IMR-90 (cell line): ENCODE measurements around the gene HDGFL3. TPM values are rescaled to one million over a fixed set of nuclear protein-coding genes. Genes with fewer than 3 reads are reported as not detected.
A peak's percentile ranks its signal among the peaks of the same experiment; 100 is the strongest.

Experiments used
- ATAC-seq: fragments of 200-7000 bp; cut with Tn5 transposase; 2 replicates; pipeline ENCODE4 v1.9.1; 2020; ENCODE audit warnings: low read depth, mild to moderate bottlenecking, moderate library complexity
- BruUV-seq: library from RNA; stranded (reverse); fragments of 400-500 nt; replicated peaks from 2 replicates; lab custom pipeline; 2021; lab: Mats Ljungman, UMichigan
- CTCF ChIA-PET: fragments of 300-600 bp; formaldehyde crosslinking; extraction: SDS; loops from one replicate; lab custom pipeline; 2021; ENCODE audit warnings: antibody characterized with exemption; lab: Yijun Ruan, JAX
- POLR2A ChIA-PET: fragments of 300-600 bp; sonication (Branson Sonifier 250); formaldehyde crosslinking; loops from one replicate; lab custom pipeline; 2022; ENCODE audit warnings: antibody characterized with exemption; ENCODE audit not compliant: unreplicated experiment; lab: Charles Lee
- DNase-seq: peaks from one replicate; pipeline ENCODE4 v3.0.0; 2013
- H2AFZ ChIP-seq: replicated peaks from 2 replicates; pipeline ENCODE3; 2013; ENCODE audit warnings: low read length, mild to moderate bottlenecking; ENCODE audit not compliant: poor library complexity
- H2AK5ac ChIP-seq: 2 replicates; pipeline ENCODE4 v1.6.1; 2013; ENCODE audit warnings: low read depth, low read length, inconsistent platforms
- H2AK9ac ChIP-seq: replicated peaks from 2 replicates; pipeline ENCODE3; 2013; ENCODE audit warnings: mild to moderate bottlenecking, low read depth, low read length, moderate library complexity; ENCODE audit not compliant: poor library complexity
- H2BK120ac ChIP-seq: 2 replicates; pipeline ENCODE4 v1.6.1; 2013; ENCODE audit warnings: low read depth, low read length, inconsistent platforms
- H2BK15ac ChIP-seq: 3 replicates; pipeline ENCODE4 v1.6.1; 2013; ENCODE audit warnings: low read depth, low read length, inconsistent platforms
- H2BK20ac ChIP-seq: 2 replicates; pipeline ENCODE4 v1.6.1; 2013; ENCODE audit warnings: low read depth, mild to moderate bottlenecking, inconsistent platforms, low read length, moderate library complexity
- H2BK5ac ChIP-seq: 2 replicates; pipeline ENCODE4 v1.6.1; 2013; ENCODE audit warnings: mild to moderate bottlenecking, low read depth, low read length, inconsistent platforms; ENCODE audit not compliant: poor library complexity, severe bottlenecking
- H3K14ac ChIP-seq: replicated peaks from 2 replicates; pipeline ENCODE4 v1.6.1; 2013; ENCODE audit warnings: low read depth, low read length, inconsistent platforms
- H3K18ac ChIP-seq: 2 replicates; pipeline ENCODE4 v1.6.1; 2013; ENCODE audit warnings: low read depth, low read length, control low read depth
- H3K23ac ChIP-seq: 2 replicates; pipeline ENCODE4 v1.6.1; 2013; ENCODE audit warnings: low read depth, low read length, inconsistent platforms
- H3K27ac ChIP-seq: 2 replicates; pipeline ENCODE4 v1.5.1; 2013; ENCODE audit warnings: mild to moderate bottlenecking, control low read depth, low read length; ENCODE audit not compliant: insufficient read depth
- H3K27me3 ChIP-seq: 2 replicates; pipeline ENCODE4 v1.6.1; 2013; ENCODE audit warnings: low read length; ENCODE audit not compliant: control insufficient read depth, insufficient read depth
- H3K36me3 ChIP-seq: 2 replicates; pipeline ENCODE4 v1.6.1; 2013; ENCODE audit warnings: low read length, mixed read lengths; ENCODE audit not compliant: control insufficient read depth, insufficient read depth
- H3K4ac ChIP-seq: 2 replicates; pipeline ENCODE4 v1.6.1; 2013; ENCODE audit warnings: low read depth, low read length, inconsistent platforms
- H3K4me1 ChIP-seq: 2 replicates; pipeline ENCODE4 v1.6.1; 2013; ENCODE audit warnings: low read length, mixed read lengths; ENCODE audit not compliant: control insufficient read depth, insufficient read depth
- H3K4me2 ChIP-seq: 2 replicates; pipeline ENCODE4 v1.6.1; 2013; ENCODE audit warnings: low read depth, mild to moderate bottlenecking, control low read depth, low read length, moderate library complexity
- H3K4me3 ChIP-seq: 2 replicates; pipeline ENCODE4 v1.5.1; 2013; ENCODE audit warnings: low read depth, mild to moderate bottlenecking, control low read depth, low read length, moderate library complexity; ENCODE audit not compliant: insufficient read depth
- H3K56ac ChIP-seq: 2 replicates; pipeline ENCODE4 v1.6.1; 2013; ENCODE audit warnings: low read length, inconsistent platforms; ENCODE audit not compliant: insufficient read depth; ENCODE audit errors: extremely low read depth
- H3K79me1 ChIP-seq, 2 experiments: 2 replicates each; pipeline ENCODE4 v1.6.1; 2013; ENCODE audit warnings: low read length in 2 of 2, inconsistent platforms in 1 of 2, low read depth in 1 of 2
- H3K9ac ChIP-seq: 2 replicates; pipeline ENCODE4 v1.6.1; 2013; ENCODE audit warnings: low read depth, low read length, control low read depth
- H3K9me1 ChIP-seq: 2 replicates; pipeline ENCODE4 v1.6.1; 2013; ENCODE audit warnings: low read length, inconsistent platforms; ENCODE audit not compliant: insufficient read depth
- H3K9me3 ChIP-seq: 2 replicates; pipeline ENCODE4 v1.6.1; 2013; ENCODE audit warnings: low read length; ENCODE audit not compliant: control insufficient read depth, insufficient read depth
- H4K20me1 ChIP-seq: 2 replicates; pipeline ENCODE4 v1.6.1; 2013; ENCODE audit warnings: low read length, inconsistent platforms; ENCODE audit not compliant: insufficient read depth
- H4K5ac ChIP-seq: 2 replicates; pipeline ENCODE4 v1.6.1; 2013; ENCODE audit warnings: mild to moderate bottlenecking, low read depth, low read length, control low read depth
- H4K8ac ChIP-seq, 2 experiments: 2 replicates each; pipeline ENCODE4 v1.6.1; 2013; ENCODE audit warnings: low read depth in 2 of 2, low read length in 2 of 2, control low read depth in 1 of 2, inconsistent platforms in 1 of 2
- H4K91ac ChIP-seq: 2 replicates; pipeline ENCODE4 v1.6.1; 2013; ENCODE audit warnings: low read depth, low read length, inconsistent platforms; ENCODE audit not compliant: insufficient read depth
- CHD1 ChIP-seq: IDR thresholded peaks from 2 replicates; pipeline ENCODE4 v1.6.1; 2012; ENCODE audit warnings: low read depth, low read length, improper control_type of control experiment
- MAFK ChIP-seq: IDR thresholded peaks from 2 replicates; pipeline ENCODE4 v1.6.1; 2012; ENCODE audit warnings: low read depth, low read length, improper control_type of control experiment
- MXI1 ChIP-seq: IDR thresholded peaks from 2 replicates; pipeline ENCODE4 v1.6.1; 2012; ENCODE audit warnings: low read depth, mild to moderate bottlenecking, low read length, moderate library complexity, borderline replicate concordance
- NFE2L2 ChIP-seq: fragments of 150-350 bp; IDR thresholded peaks from 2 replicates; pipeline ENCODE4 v1.6.1; 2016; ENCODE audit warnings: low read depth, mild to moderate bottlenecking, low read length
- RAD21 ChIP-seq: IDR thresholded peaks from 2 replicates; pipeline ENCODE4 v1.6.1; 2012; ENCODE audit warnings: low read length, improper control_type of control experiment
- RCOR1 ChIP-seq: IDR thresholded peaks from 2 replicates; pipeline ENCODE4 v1.6.1; 2012; ENCODE audit warnings: mild to moderate bottlenecking, low read length, improper control_type of control experiment; ENCODE audit not compliant: insufficient replicate concordance
- SMC3 ChIP-seq: fragments of 150-350 bp; IDR thresholded peaks from 2 replicates; pipeline ENCODE4 v1.6.1; 2016; ENCODE audit warnings: low read depth, mild to moderate bottlenecking, antibody characterized with exemption, low read length, moderate library complexity
- WGBS, 2 experiments: methylation state at CpG; one replicate each; pipeline versions ENCODE4 v1.1.5 to v1.1.7; 2013; ENCODE audit warnings: missing lambda C conversion rate in 2 of 2; ENCODE audit not compliant: insufficient read length in 1 of 2; ENCODE audit errors: extremely low coverage in 2 of 2; 5-methylcytosine and 5-hydroxymethylcytosine counted together
- dilution Hi-C: fragments of 300-500 bp; cut with HindIII; formaldehyde crosslinking; loops from one replicate; pipeline ENCODE4 v1.14.3; 2018; ENCODE audit warnings: low sequenced_read_pairs; ENCODE audit not compliant: unreplicated experiment
- in situ Hi-C: fragments of 300-500 bp; cut with MboI; formaldehyde crosslinking; loops from 3 replicates; pipeline ENCODE4 v1.14.3; 2019; ENCODE audit warnings: low sequenced_read_pairs, inconsistent platforms, mixed read lengths
- intact Hi-C: fragments of 100-400 bp; cut with micrococcal nuclease; formaldehyde crosslinking; loops from 2 replicates; pipeline ENCODE4 v1.10.0; 2022
- polyA plus RNA-seq, 3 experiments: library from polyadenylated mRNA; depleted of rRNA; stranded (reverse); fragments of >200 nt; gene quantifications; 2 replicates each; pipeline ENCODE4 v1.2.3, GENCODE V29; 2012; ENCODE audit warnings: low replicate concordance in 1 of 3
- total RNA-seq: library from RNA; depleted of rRNA; stranded (reverse); fragments of >200 nt; gene quantifications from 2 replicates; pipeline ENCODE4 v1.2.3, GENCODE V29; 2012
- TF ChIP-seq, protein P1 (sequence below): fragments of 150-350 bp; IDR thresholded peaks from 2 replicates; pipeline ENCODE4 v1.6.1; 2016; ENCODE audit warnings: low read depth, mild to moderate bottlenecking, low read length, moderate library complexity, borderline replicate concordance

The HDGFL3 gene
- total and polyA plus RNA-seq, 2 of the 4 experiments (the other 2 are of a cell fraction): 9.5 to 18.1 TPM

DNA sequence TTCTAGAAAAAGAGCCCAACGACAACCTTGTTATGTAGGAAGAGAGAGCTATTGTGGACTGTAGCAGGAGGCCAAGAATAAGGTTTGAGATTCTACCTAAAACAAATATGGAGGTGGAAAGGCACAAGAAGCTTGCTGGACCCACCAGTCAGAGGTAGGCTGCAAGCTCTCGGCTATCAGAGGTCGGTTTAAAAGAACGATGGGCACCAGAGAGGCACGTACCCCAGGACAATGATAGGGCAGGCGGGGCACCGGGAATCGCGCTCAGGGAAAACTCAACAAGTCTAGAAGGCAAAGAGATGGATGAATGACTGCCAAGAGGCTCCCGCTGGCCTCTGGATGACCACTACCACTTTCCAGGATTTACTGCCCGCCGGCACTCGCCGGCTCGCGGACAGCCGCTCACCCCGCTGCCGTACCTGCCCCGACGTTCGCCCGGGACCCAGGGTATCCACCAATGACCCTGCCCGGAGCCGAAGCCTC lies 1.1 kb downstream of the HDGFL3 start:
- no peak for DNase-seq
- Histone ChIP-seq H3K4me2 (peak overlapping the region; percentile 100), H3K4ac (peak overlapping the region; percentile 85), H3K14ac (peak overlapping the region; percentile 93), H3K9me3 (no peaks in the 10 kb centered on the region), H4K20me1 (peaks cover 4% of the 10 kb centered on the region; the same call in 1 of the 2 replicates), H3K9me1 (0 out of 2 replicates have a peak, but pooled peaks cover 3% of the 10 kb centered on the region), H3K4me1 (peaks cover 8% of the 10 kb centered on the region), H4K8ac (peak overlapping the region; percentile 3 to 41; a peak in 2 of 4 replicates), H3K27ac (peak overlapping the region; percentile 84), H3K36me3 (no peaks in the 10 kb centered on the region), H2BK15ac (peak overlapping the region; percentile 15; the same call in 1 of the 3 replicates), H3K18ac (peak overlapping the region; percentile 87), H3K27me3 (no peaks in the 10 kb centered on the region), H4K5ac (peak overlapping the region; percentile 69), H2AK5ac (peak overlapping the region; percentile 72), H4K91ac (peak overlapping the region; percentile 59), H3K79me1 (peaks cover 0 to 23% of the 10 kb centered on the region in 2 experiments; a peak in 2 of 4 replicates), H2BK120ac (peak overlapping the region; percentile 57), H2BK5ac (peak overlapping the region; percentile 80), H3K9ac (peak overlapping the region; percentile 92), H3K4me3 (peak overlapping the region; percentile 97), H2AK9ac (peak overlapping the region; percentile 96), H3K56ac (peak overlapping the region; percentile 86), H2AFZ (peak overlapping the region; percentile 92), H2BK20ac (no peak overlapping the region), H3K23ac (peak overlapping the region; percentile 100)
- no TSS peak for BruUV-seq
- WGBS, 2 experiments: 0% methylated on average over 10 of the region's 25 CpGs; no CpG with 5 or more reads in 1 of the 2 experiments
- ATAC-seq: peak; percentile 2
- in situ Hi-C loops: no loop called here
- POLR2A ChIA-PET: no interaction called here
- intact Hi-C loops: loop anchor here (1.0 to 10.0 kb wide), 4 partner anchors 94 to 638 kb away; no protein-coding TSS in a partner anchor
- CTCF ChIA-PET: interaction anchor here (0.9 kb wide), 1 partner anchor 43 kb away, joined by 3 read pairs; no protein-coding TSS in a partner anchor
- dilution Hi-C loops: no loop called here
- TF ChIP-seq, protein P1, sequence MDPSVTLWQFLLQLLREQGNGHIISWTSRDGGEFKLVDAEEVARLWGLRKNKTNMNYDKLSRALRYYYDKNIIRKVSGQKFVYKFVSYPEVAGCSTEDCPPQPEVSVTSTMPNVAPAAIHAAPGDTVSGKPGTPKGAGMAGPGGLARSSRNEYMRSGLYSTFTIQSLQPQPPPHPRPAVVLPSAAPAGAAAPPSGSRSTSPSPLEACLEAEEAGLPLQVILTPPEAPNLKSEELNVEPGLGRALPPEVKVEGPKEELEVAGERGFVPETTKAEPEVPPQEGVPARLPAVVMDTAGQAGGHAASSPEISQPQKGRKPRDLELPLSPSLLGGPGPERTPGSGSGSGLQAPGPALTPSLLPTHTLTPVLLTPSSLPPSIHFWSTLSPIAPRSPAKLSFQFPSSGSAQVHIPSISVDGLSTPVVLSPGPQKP: no peak
- TF ChIP-seq NFE2L2 (no peak), MAFK (no peak), MXI1 (no peak), CHD1 (no peak), SMC3 (no peak), RAD21 (no peak), RCOR1 (no peak)
